T-helper 22 cell (primary cell): ENCODE measurements around the gene ADCY5.

Source experiments
- DNase-seq: peaks from one replicate; pipeline ENCODE4 v3.0.0-alpha.2; 2020; ENCODE audit warnings: low read depth

Gene ADCY5

GRCh38 chr3:123341871-123342630 lies 106.8 kb downstream of the ADCY5 start:
- no peak for DNase-seq

GRCh38 chr3:123340336-123340735 lies 108.6 kb downstream of the ADCY5 start:
- DNase-seq = no peak

GRCh38 chr3:123339302-123339701 lies 109.6 kb downstream of the ADCY5 start:
- no peak for DNase-seq

GRCh38 chr3:123338620-123339061 lies 110.2 kb downstream of the ADCY5 start:
- DNase-seq = no peak

- no peak for DNase-seq
Observed at GRCh38 chr3:123337948-123338619, 110.8 kb downstream of the ADCY5 start.

- no peak for DNase-seq
Observed at GRCh38 chr3:123337226-123337625, 111.7 kb downstream of the ADCY5 start.

- DNase-seq = no peak
Observed at GRCh38 chr3:123336441-123336851, 112.4 kb downstream of the ADCY5 start.

GRCh38 chr3:123336001-123336400 lies 112.9 kb downstream of the ADCY5 start:
- no peak for DNase-seq

GRCh38 chr3:123335007-123335670 lies 113.8 kb downstream of the ADCY5 start:
- DNase-seq = no peak

GRCh38 chr3:123334056-123334455 lies 114.8 kb downstream of the ADCY5 start:
- no peak for DNase-seq

- no peak for DNase-seq
Observed at GRCh38 chr3:123333401-123333800, 115.5 kb downstream of the ADCY5 start.

- no peak for DNase-seq
Observed at GRCh38 chr3:123332124-123332641, 116.7 kb downstream of the ADCY5 start.

GRCh38 chr3:123331651-123332050 lies 117.2 kb downstream of the ADCY5 start:
- DNase-seq = no peak

- no peak for DNase-seq
Observed at GRCh38 chr3:123331006-123331405, 117.9 kb downstream of the ADCY5 start.

GRCh38 chr3:123330441-123330991 lies 118.4 kb downstream of the ADCY5 start:
- DNase-seq = no peak

GRCh38 chr3:123329636-123330340 lies 119.1 kb downstream of the ADCY5 start:
- no peak for DNase-seq

GRCh38 chr3:123328851-123329635 lies 119.8 kb downstream of the ADCY5 start:
- peak; percentile 6 for DNase-seq

- no peak for DNase-seq
Observed at GRCh38 chr3:123327956-123328850, 120.7 kb downstream of the ADCY5 start.

GRCh38 chr3:123327480-123327879 lies 121.4 kb downstream of the ADCY5 start:
- DNase-seq = no peak

GRCh38 chr3:123326531-123326930 lies 122.4 kb downstream of the ADCY5 start:
- DNase-seq = no peak
